HG03571 (cell line): ENCODE data around the gene KIF5C.

Experiments used
- ATAC-seq: cut with Tn5 transposase; IDR thresholded peaks from one replicate; pipeline ENCODE4 v1.9.1; 2021; ENCODE audit not compliant: unreplicated experiment

Gene KIF5C

GRCh38 chr2:148984449-148984848, 109.4 kb downstream of the KIF5C start:
- no peak for ATAC-seq

DNA sequence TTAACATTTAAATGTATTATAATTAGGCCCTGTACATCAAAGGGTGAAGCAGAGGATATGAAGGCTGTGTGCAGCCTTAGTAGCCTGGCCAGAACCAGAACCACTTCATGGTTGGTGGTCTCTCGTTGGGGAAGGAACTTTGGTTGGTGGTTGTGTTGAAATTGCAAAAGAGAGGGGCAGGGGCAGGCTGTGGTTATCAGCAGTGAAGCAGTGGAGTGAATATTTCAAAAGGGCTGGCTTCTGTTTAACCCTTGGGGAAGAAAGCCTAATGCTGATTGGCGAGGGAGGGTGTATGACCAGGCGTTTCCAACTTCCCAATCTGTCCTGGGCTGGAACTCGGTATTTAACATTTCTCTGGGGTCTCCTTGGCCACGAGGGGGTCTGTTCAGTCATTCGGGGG, 112.3 kb downstream of the KIF5C start:
- no peak for ATAC-seq

GRCh38 chr2:148988337-148988736, 113.3 kb downstream of the KIF5C start:
- no peak for ATAC-seq

GRCh38 chr2:148989882-148990493, 115.0 kb downstream of the KIF5C start:
- ATAC-seq, result peak; percentile 81

- no peak for ATAC-seq
These were observed 115.9 kb downstream of the KIF5C start for GRCh38 chr2:148990968-148991367.

DNA sequence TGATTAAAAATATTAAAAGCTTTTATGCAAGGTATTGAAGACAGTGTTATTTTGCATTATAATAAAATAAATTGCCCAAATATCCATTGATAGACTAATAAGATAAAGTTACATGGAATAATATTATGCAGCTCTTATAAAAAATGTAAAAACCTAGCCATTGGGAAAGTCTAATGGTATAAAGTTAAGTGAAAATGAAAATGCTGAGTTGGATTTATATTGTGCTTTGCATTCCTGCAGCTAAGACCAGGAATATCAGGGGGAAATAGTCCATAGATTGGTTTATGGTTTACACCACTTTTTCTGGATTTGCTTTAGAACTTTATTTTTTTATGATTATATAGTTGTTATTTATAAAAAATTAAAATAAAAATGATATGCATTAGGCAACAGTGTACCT, 117.4 kb downstream of the KIF5C start:
- no peak for ATAC-seq

DNA sequence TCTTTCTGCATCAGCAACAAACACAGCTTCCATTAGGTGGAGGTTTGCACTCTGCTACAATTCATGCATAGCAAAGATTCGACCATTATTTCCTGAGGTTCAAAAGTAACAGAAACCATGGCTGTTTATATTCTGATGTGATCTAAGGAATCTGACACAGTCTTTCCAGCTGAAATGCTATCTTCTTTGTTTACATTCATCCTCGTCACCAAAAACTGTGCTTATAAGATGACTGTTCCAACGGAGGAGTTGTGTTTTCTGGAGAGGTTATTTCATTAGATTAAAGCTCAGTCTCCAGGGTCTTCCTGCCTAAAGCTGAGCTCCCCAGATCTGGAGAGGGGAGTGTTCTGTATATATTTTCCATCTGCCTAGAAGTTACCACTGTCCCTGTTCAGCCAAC, 118.3 kb downstream of the KIF5C start:
- ATAC-seq, result no peak

GRCh38 chr2:148994341-148994740, 119.3 kb downstream of the KIF5C start:
- ATAC-seq, result no peak

- no peak for ATAC-seq
These were observed 121.8 kb downstream of the KIF5C start for GRCh38 chr2:148996805-148997204.

DNA sequence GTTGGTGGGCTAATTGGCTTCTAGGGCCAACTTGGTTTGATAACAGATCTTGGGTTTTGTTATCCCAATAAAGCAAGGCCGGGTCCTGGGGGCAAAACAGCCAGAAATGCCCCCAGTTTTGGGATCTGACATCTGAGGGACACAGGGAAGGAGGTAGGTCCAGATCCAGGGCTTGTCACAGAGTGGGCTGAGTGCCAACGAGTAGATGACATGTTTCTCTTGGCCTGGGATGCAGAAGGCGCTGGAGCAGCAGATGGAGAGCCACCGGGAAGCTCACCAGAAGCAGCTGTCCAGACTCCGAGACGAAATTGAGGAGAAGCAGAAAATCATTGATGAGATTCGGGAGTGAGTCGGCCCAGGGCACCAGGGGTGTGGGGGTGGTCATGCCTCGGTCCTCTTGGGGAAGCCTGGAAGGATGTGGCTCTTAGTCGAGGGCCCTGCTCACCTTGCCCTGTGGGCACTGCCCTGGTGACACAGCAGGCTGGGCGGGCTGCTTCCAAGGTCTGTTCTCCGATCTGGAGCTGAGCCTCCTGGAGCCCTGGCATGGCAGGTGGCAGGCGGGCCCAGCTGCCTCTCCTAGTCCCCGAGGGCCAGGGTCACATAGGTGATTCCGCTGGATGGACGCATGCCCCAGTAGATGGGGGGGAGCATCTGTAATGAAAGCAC, 123.3 kb downstream of the KIF5C start:
- ATAC-seq, result no peak

DNA sequence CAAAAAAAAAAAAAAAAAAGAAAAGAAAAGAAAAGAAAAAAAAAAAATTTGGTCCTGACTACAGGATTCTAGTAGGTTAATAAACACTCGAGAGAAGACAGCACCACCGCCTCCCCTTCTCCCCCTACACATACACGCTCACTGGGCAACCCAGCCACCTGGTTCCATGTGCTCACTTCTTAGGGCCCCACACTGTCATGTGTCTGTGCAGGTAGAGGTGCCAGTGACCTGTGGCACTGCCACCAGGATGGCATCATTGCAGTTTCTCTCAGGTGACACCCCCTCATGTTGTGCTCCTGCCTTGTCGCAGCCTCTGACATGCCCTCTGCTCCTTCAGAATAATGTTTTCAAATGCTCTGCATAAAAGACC, 123.8 kb downstream of the KIF5C start:
- no peak for ATAC-seq

DNA sequence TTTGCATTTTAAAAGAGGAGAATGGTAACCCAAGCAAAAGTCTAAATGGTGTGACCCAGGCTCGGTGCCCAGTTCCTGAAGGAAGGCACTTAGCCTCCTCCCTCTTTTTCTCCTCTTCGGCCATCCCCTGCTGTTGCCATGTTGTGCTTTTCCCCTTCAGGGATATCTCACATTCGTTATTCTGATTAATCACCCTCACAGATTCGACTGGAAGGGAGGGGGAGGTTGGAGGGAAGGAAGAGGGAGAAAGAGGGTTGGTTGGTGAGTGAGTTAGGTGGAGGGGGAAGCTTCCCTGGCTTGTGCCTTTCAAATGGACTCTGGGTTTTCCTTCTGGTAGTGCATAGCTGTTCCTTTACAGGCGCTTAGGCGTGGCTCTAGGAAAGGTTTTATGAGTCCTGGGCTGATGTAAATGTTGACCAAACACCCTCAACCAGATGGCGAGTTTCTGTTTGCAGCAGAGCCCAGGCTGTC, 124.5 kb downstream of the KIF5C start:
- ATAC-seq, result no peak

DNA sequence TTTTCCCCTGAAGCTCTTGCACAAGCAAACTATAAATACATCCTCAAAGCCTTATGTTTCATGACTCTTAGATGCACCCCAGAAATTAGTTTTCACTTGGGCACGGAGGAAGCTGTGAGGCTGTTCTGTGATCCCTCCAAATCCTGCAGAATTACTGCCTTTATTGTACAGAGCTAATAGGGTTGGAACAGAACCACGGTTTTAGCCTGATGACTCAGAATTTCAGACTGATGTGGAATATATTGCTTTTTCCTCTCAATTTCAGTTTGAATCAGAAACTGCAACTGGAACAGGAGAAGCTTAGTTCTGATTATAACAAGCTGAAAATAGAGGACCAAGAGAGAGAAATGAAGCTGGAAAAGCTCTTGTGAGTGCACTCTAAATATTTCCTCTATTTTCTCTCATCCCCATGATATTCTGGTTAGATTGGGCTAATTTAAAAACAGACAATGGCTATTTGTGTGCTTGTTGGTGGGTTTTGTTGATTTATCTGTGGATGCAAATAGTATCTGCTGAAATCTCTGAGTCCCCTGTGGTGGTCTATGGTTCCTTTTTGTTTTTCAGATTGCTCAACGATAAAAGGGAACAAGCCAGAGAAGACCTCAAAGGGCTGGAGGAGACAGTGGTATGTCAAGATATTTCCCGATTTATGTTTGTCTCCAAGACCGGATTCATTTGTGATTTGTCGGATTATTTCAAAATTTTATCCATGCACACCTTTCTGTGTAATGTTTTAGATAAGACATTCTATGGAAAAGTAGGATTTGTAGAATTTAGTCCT, 125.3 kb downstream of the KIF5C start:
- no peak for ATAC-seq

DNA sequence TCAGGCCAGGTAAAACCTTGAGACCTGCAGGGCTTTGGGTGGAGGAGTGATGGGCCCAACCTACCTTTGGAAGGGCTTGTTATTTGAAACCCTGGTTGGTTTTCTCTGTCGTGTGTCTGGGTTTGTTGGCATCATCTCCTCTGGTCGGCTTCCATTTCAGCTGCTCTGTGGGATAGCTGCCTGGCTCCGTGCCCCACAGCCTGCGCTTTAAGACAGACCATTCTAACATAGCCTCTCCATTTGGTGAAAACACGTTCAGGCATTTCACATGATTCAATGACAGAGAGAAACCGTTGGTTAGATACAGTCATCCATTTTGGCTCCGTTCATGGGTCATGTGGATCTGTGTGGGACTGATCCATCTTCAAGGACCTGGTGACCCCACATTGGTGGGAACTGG, 126.5 kb downstream of the KIF5C start:
- no peak for ATAC-seq

DNA sequence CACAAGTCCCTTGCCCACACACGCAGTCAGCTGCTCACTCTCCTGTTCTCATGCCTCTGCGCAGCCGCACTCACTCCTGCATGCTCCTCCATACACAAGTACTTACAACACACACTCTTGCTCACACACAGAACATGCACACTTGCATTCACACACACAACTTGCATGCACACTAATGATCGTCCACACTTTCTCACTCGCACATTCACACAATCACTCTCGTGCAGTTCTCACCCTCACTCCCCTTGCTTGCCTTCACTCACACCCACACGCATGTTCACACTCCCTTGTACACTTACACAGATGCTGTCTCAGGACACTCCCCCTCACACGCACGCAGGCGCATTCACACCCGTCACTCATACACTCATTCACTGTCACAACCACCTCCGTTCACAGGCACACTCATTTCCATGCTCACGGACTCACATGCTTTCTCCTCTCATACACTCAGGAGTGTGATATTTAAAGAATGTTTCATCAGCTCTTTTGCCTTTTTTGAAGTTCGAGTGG, 127.4 kb downstream of the KIF5C start:
- ATAC-seq, result no peak

- ATAC-seq, result no peak
These were observed 128.1 kb downstream of the KIF5C start for GRCh38 chr2:149002891-149003740.

- ATAC-seq, result no peak
These were observed 129.8 kb downstream of the KIF5C start for GRCh38 chr2:149004836-149005235.

DNA sequence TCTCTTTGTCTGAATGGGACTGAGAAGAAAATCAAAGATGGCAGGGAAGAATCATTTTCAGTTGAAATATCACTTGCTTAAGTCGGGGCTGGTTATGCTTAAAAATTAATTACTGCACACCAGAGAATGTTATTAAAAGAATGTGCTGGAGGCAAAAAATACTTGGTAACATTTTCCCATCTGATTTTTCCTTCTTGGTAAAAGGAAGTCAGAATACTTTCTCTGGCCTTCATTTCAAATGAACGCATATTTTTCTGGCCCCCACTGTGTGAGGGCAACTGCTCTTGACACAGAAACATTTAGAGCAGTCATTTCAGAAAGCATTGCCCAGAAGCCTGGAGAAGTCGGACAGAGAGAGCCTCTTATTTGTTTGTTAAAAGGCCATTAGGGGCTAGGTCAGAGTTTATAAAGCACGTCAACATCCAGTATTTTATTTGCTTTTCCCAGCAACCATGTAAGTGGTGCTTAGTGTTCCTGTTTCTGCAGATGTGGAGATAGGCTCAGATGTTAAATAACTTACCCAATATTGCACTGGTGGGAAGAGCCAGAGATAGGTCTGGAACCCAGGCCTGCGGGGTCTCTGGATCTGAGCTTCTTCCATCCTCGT, 130.5 kb downstream of the KIF5C start:
- ATAC-seq, result no peak

DNA sequence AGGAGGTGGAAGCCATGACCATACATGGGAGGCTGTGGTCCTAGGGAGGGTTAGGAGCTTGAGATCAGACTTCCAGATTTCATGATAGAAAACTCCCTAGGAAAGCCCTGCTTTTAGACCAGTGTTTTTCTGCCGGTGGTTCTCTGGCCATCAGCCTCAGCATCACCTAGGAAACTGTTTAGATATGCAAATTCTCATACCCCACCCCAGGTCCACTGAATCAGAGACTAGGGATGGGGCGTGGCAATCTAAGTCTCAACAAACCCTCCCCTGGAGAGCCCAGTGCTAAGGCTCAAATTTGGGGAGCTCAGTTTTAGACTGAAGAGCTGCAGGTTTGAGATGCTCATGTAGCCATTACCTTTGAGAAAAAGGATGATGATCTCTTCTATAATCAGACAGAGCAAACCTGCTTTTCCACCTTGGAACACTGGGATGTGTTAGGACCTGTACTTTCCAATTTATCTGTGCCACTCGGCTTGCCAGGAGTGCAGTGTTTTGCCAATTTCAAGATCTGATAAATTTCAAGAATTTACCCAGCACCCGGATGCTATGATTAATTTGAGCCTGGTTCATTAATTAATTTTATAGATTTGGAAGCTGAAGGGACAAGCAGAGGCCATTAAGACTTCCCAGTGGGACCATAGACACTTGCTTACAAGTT, 132.0 kb downstream of the KIF5C start:
- ATAC-seq, result no peak

DNA sequence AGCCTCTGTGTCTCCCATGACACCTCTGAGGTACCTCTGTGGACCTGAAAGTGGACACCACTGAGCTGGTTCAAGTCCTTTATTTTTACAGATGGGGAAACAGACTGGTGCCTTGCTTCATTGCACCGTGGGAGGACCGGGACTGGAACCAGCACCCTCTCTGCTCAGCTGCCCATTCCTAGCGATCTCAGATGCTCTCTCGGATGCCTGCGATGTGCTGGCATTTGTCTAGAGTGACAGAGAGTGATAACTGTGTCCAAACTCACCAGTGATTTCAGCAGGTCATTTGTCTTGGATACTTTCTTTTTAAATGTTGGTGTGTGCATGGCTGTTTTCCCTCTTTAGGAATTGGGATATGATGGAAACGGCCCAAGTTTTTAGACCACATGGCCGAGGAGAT, 133.4 kb downstream of the KIF5C start:
- no peak for ATAC-seq
